A673 (cell line): ENCODE measurements around the gene ZBTB20.

ENCODE experiments used
- EZH2 ChIP-seq: fragments of 200-600 bp; sonication (generic); IDR thresholded peaks from 2 replicates; pipeline ENCODE4 v1.6.1; 2017; ENCODE audit warnings: borderline replicate concordance, low read depth, mild to moderate bottlenecking, mixed read lengths, antibody characterized with exemption, low read length; ENCODE audit not compliant: poor library complexity, severe bottlenecking
- TF ChIP-seq, protein P1 (sequence below): fragments of 300-800, 200-600 bp; sonication (generic); conservative IDR thresholded peaks from 2 replicates; pipeline ENCODE4 v1.5.1; 2017; ENCODE audit warnings: low read depth, mild to moderate bottlenecking, antibody characterized with exemption, low read length, moderate library complexity, mixed read lengths

DNA sequence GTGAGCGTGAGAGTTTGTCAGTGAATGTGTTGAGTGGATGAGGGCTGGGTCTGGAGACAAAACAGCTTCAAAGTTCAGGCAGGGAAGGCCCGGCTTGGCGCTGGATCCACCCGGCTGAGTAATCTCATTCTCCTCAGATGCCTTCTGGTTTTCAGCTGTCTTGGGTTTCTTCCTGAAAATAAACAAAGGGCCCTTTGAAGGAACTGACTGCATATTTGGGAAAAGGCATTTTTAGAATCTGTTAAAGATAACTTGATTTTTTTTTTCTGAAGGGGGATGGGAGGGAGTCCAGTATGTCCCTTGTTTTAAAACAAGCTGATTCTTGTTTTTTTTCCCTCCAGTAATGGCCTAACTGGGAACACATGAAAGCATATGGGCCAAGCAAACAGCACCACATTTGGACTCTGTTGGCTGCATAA is 766.8 kb downstream of the ZBTB20 start:
- TF ChIP-seq, protein P1, sequence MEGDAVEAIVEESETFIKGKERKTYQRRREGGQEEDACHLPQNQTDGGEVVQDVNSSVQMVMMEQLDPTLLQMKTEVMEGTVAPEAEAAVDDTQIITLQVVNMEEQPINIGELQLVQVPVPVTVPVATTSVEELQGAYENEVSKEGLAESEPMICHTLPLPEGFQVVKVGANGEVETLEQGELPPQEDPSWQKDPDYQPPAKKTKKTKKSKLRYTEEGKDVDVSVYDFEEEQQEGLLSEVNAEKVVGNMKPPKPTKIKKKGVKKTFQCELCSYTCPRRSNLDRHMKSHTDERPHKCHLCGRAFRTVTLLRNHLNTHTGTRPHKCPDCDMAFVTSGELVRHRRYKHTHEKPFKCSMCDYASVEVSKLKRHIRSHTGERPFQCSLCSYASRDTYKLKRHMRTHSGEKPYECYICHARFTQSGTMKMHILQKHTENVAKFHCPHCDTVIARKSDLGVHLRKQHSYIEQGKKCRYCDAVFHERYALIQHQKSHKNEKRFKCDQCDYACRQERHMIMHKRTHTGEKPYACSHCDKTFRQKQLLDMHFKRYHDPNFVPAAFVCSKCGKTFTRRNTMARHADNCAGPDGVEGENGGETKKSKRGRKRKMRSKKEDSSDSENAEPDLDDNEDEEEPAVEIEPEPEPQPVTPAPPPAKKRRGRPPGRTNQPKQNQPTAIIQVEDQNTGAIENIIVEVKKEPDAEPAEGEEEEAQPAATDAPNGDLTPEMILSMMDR, result no peak
- TF ChIP-seq EZH2, result no peak
